GM13976 (cell line): ENCODE measurements around the gene CMKLR1.

Source experiments
- DNase-seq: peaks from one replicate; pipeline ENCODE4 v3.0.0; 2012; ENCODE audit warnings: low spot score
- in situ Hi-C: fragments of 300-500 bp; cut with MboI; formaldehyde crosslinking; loops from one replicate; pipeline ENCODE4 v1.12.0; 2022; ENCODE audit warnings: low sequenced_read_pairs, mixed read lengths, inconsistent platforms; ENCODE audit not compliant: unreplicated experiment
- TF ChIP-seq, protein P1 (sequence below): IDR thresholded peaks from 2 replicates; pipeline ENCODE4 v1.5.1; 2012; ENCODE audit warnings: borderline replicate concordance, mild to moderate bottlenecking; ENCODE audit not compliant: insufficient read depth; ENCODE audit errors: extremely low read depth, missing control alignments, control extremely low read depth

Gene CMKLR1

DNA sequence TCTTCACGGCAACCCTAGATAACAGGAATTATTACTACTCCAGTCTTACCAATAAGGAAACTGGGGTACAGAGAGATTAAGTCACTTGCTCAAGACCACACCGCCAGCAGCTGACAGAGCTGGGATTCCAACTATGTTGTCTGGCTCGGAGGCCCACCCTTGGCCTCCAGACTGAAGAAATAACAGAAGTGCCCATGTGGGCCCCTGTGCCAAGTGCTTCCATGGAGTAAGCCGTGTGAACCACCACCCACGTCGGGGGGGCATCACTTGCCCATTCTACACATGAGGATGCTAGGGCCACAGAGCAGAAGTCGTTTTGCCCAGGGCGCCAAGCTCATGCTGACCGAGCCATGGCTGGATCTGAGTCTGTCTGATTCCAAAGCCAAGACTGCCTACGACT is 926 bp upstream of the CMKLR1 start:
- in situ Hi-C loops, result no loop called here
- DNase-seq, result no peak
- TF ChIP-seq, protein P1, sequence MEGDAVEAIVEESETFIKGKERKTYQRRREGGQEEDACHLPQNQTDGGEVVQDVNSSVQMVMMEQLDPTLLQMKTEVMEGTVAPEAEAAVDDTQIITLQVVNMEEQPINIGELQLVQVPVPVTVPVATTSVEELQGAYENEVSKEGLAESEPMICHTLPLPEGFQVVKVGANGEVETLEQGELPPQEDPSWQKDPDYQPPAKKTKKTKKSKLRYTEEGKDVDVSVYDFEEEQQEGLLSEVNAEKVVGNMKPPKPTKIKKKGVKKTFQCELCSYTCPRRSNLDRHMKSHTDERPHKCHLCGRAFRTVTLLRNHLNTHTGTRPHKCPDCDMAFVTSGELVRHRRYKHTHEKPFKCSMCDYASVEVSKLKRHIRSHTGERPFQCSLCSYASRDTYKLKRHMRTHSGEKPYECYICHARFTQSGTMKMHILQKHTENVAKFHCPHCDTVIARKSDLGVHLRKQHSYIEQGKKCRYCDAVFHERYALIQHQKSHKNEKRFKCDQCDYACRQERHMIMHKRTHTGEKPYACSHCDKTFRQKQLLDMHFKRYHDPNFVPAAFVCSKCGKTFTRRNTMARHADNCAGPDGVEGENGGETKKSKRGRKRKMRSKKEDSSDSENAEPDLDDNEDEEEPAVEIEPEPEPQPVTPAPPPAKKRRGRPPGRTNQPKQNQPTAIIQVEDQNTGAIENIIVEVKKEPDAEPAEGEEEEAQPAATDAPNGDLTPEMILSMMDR, result no peak

DNA sequence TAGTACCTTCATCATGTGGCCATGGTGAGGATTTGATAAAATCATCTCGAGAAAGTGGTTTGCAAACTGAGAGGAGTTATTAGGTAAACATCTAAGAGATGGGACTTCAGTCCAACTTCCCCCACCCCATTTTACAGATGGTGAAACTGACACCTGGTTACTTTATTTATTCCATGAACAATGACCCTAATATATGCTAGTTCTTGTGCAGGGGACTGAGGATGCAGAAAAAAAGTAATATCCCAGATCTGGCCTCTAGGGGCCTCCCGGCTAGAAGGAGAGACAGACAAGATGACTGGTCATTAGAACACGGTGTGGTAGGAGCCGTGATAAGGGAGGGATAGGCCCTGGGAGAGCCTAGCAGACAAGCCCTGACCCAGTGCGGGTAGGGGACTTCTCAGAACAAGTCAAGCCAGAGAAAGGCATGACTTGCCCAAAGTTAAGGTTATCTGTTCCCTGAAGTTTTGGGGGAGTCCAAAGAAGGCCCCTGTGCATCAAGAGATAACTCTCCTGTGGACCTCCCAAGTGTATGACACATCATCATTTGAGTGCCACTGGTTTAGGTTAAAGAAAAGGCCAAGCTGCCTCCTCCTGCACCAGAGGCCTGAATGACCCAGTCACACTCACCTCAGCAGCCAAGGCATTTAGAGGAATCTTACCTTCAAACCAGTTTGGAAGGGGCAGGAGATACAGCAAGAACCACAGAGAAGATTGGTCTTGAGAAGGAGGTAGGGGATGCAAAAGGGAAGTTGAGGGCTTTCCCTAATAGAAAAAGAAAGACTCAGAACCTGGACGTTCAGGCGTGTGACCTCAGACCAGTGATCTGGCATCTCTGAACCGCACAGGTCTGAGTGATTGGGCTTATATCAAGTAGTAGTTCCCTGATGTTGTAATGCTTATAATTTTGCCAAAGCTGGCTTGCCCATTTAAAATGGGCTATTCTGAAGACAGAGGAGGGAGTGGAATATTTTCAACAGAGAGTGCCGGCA is 1.6 kb downstream of the CMKLR1 start:
- peak; percentile 73 for DNase-seq
- TF ChIP-seq, protein P1, result peak; percentile 43
- in situ Hi-C loops, result no loop called here

DNA sequence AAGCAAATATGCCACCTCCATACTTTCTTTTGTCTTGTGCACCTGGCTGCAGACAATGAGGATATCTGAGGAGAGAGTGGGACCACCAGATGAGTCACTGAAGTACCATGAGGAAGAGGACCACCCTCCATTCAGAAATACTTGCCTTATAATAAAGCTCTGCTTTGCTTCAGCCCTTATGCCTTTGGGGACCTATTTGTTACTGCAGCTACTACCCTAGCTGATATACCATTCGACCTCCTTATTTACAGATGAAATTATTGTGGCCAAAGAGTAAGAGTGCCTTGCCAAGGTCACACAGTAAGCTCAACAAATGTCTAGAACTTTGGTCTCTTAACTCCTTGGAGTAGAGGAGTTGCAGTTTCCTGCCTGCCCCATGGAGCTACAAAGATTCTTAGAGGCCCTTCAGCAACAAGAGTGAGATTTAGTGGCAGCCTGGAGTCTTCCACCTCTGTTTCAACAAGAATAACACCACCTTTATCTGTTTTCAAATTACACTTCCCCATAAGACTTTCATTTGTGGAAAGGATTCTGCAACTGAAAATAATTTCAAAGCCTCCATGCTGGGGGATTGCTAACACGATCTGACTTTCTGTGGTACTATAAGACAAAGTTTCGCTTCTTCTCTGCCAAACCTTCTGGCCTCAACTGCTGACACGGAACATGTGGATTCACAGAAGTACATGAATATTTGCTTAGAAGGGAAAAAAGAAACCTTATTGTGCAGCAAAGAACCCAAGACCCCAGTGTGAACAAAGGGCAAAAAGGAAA is 3.6 kb downstream of the CMKLR1 start:
- peak; percentile 66 for DNase-seq
- TF ChIP-seq, protein P1, result no peak
- in situ Hi-C loops, result no loop called here

DNA sequence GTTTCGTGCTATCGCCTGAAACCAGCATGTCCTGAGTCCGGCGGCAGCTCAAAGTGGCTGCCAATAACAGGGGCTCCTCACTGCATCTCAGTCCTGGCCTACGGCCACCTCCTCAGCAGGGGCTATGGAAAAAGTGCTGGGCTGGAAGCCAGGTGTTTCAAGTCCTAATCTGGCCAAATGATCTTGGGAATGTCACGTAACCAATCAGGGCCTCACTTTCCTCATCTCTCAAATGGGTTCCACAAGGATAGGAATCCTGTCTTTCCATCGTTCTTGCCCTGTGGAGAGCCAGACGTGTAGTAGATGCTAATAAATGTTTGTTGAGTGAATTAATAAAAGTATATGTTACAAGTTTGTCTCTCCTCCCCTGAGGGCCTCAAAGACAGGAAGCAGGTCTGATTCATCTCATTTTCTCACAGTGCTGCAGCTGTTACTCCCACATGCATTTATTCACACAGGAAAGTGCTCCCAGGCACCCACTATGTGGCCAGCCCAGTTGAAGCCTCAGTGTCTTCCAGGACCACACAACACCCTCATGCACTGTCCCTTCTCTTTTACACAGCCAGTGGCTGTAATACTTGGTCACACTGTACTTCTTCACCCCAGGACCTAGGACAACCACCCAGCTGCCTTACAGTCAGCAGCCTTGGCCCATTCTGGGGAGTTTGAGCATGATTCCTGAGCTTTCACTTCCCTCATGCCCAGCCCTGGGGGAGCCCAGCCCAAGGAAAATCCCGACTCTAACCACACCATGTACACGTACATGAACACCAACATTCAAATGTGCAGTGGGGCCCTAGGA is 5.0 kb downstream of the CMKLR1 start:
- DNase-seq, result peak; percentile 69
- in situ Hi-C loops, result no loop called here

DNA sequence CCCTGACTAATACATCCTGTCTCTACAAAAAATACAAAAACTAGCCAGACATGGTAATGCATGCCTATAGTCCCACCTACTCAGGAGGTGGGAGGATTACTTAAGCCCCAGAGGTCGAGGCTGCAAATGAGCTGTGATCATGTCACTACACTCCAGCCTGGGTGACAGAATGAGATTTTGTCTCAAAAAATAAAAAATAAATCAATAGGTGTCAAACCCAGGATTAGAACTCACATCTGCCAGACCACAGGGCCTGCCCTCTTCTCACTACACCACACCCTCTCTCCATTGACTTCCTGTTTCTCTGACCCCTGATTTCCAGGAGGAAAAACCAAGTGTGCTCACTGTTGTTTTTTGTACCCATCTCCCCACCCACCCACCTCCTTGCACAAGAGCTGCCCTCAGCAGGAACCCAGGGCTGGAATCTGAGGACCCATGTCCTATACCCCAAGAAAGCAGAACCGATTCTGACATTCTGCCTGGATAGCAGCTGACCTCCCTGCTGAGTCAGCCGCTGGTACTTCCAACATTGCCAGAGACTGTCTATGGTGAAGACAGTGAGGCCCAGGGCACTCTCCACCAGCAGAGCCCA is 6.2 kb downstream of the CMKLR1 start:
- no peak for DNase-seq
- in situ Hi-C loops, result no loop called here
- TF ChIP-seq, protein P1, result no peak

More for the DNA sequence above, 5.0 kb downstream of the CMKLR1 start:
- TF ChIP-seq, protein P1, result no peak
